HL-60 (cell line): Measurements from ENCODE around the gene ATP12A.

Experiments
- DNase-seq, 2 experiments: peaks; one replicate each; pipeline ENCODE4 v3.0.0-alpha.2; 2010 to 2020; ENCODE audit warnings: low read depth in 1 of 2, low spot score in 1 of 2
- H3K27ac ChIP-seq: fragments of 250-450 bp; sonication (Bioruptor Pico); replicated peaks from 2 replicates; pipeline ENCODE4 v1.5.1; 2020; ENCODE audit warnings: mild to moderate bottlenecking, moderate library complexity
- H3K27me3 ChIP-seq: fragments of 250-450 bp; sonication (Bioruptor Pico); 2 replicates; pipeline ENCODE4 v1.5.1; 2021; ENCODE audit warnings: mild to moderate bottlenecking, moderate library complexity; ENCODE audit not compliant: insufficient read depth, poor library complexity, severe bottlenecking
- H3K4me3 ChIP-seq: replicated peaks from 2 replicates; pipeline ENCODE4 v1.5.1; 2011; ENCODE audit warnings: mild to moderate bottlenecking, control low read depth, low read length; ENCODE audit not compliant: insufficient read depth
- GABPA ChIP-seq: IDR thresholded peaks from 2 replicates; pipeline ENCODE4 v1.6.1; 2012; ENCODE audit warnings: low read depth
- POLR2AphosphoS5 ChIP-seq: IDR thresholded peaks from 2 replicates; pipeline ENCODE4 v1.6.1; 2012; ENCODE audit warnings: low read depth
- REST ChIP-seq: IDR thresholded peaks from 2 replicates; pipeline ENCODE4 v1.6.1; 2012; ENCODE audit warnings: low read depth; ENCODE audit not compliant: insufficient replicate concordance
- SPI1 ChIP-seq: IDR thresholded peaks from 2 replicates; pipeline ENCODE4 v1.6.1; 2012; ENCODE audit warnings: low read depth, mild to moderate bottlenecking, borderline replicate concordance
- TF ChIP-seq, protein P1 (sequence below): IDR thresholded peaks from one replicate; pipeline ENCODE4 v1.5.1; 2011; ENCODE audit warnings: low read length, control low read depth, inconsistent platforms; ENCODE audit not compliant: insufficient read depth

Gene ATP12A

GRCh38 chr13:24661713-24662112 lies 18.5 kb upstream of the ATP12A start:
- no peak overlapping the region for H3K4me3 ChIP-seq
- H3K27me3 ChIP-seq: peaks cover under 1% of the 10 kb centered on the region
- H3K27ac ChIP-seq: no peak overlapping the region

GRCh38 chr13:24662195-24663088 lies 17.8 kb upstream of the ATP12A start:
- TF ChIP-seq SPI1 (no peak), REST (no peak), GABPA (no peak), POLR2AphosphoS5 (no peak)
- TF ChIP-seq, protein P1, sequence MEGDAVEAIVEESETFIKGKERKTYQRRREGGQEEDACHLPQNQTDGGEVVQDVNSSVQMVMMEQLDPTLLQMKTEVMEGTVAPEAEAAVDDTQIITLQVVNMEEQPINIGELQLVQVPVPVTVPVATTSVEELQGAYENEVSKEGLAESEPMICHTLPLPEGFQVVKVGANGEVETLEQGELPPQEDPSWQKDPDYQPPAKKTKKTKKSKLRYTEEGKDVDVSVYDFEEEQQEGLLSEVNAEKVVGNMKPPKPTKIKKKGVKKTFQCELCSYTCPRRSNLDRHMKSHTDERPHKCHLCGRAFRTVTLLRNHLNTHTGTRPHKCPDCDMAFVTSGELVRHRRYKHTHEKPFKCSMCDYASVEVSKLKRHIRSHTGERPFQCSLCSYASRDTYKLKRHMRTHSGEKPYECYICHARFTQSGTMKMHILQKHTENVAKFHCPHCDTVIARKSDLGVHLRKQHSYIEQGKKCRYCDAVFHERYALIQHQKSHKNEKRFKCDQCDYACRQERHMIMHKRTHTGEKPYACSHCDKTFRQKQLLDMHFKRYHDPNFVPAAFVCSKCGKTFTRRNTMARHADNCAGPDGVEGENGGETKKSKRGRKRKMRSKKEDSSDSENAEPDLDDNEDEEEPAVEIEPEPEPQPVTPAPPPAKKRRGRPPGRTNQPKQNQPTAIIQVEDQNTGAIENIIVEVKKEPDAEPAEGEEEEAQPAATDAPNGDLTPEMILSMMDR: no peak
- no peak for DNase-seq
- no peaks in the 10 kb centered on the region for H3K27me3 ChIP-seq
- H3K27ac ChIP-seq: no peak overlapping the region
- H3K4me3 ChIP-seq: no peak overlapping the region

More at GRCh38 chr13:24661713-24662112, 18.5 kb upstream of the ATP12A start:
- no peak for DNase-seq
- TF ChIP-seq SPI1 (no peak), GABPA (no peak), REST (no peak), POLR2AphosphoS5 (no peak)
- TF ChIP-seq, protein P1: no peak

DNA sequence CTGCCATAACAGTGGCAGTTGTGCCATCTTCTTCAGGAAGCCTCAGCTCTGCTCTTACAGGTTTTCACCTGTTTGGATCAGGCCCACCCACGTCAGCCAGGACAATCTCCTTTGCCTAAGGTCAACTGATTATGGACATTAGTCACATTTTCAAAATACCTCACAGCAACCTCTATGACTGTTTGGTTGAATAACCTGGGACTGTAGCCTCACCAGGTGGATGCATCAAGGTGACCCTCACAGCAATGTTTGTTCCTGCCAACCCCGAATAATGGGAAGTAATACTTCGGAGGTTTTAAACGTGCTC lies 17.2 kb upstream of the ATP12A start:
- TF ChIP-seq, protein P1: no peak
- TF ChIP-seq REST (no peak), POLR2AphosphoS5 (no peak), SPI1 (no peak), GABPA (no peak)
- H3K27me3 ChIP-seq: no peaks in the 10 kb centered on the region
- H3K27ac ChIP-seq: no peak overlapping the region
- H3K4me3 ChIP-seq: no peak overlapping the region
- DNase-seq: no peak
